ENCODE measurements around the gene CELA2A. TPM values are rescaled to one million over a fixed set of nuclear protein-coding genes. Genes with fewer than 3 reads are reported as not detected.

The CELA2A gene
- total RNA-seq, 1 experiment from 2014 or later = not detected

GRCh38 chr1:15441247-15441646, 15.3 kb upstream of the CELA2A start:
- intact Hi-C loops (cut with micrococcal nuclease; ENCODE audit: unreplicated experiment) = no loop called here
- POLR2A ChIA-PET (ENCODE audit: low non-redundant PET) = no interaction called here
- H3K36me3 ChIP-seq (ENCODE audit: insufficient read depth, low read length, poor library complexity, severe bottlenecking) = no peaks in the 10 kb centered on the region
- no TSS peak for BruUV-seq (replicated peaks)
- no peaks in the 10 kb centered on the region for H3K4me1 ChIP-seq (ENCODE audit: insufficient read depth, low read length, poor library complexity, severe bottlenecking)
- no peaks in the 10 kb centered on the region for H3K9me3 ChIP-seq (ENCODE audit: low read depth, low read length, poor library complexity, severe bottlenecking)
- CTCF ChIA-PET = interaction anchor here (0.7 kb wide), 1 partner anchor 10 kb away, joined by 6 read pairs; no protein-coding TSS in a partner anchor
- TF ChIP-seq EZH2 (IDR thresholded peaks at IDR 0.05; ENCODE audit: borderline replicate concordance, low read depth, low read length, poor library complexity, severe bottlenecking) (no peak), CTCF (conservative IDR thresholded peaks at IDR 0.05; ENCODE audit: low read depth, low read length) (no peak)
- H3K27me3 ChIP-seq (replicated peaks; ENCODE audit: insufficient read depth, low read depth, low read length, poor library complexity) = no peaks in the 10 kb centered on the region
- no peak overlapping the region for H3K4me3 ChIP-seq (ENCODE audit: low read depth, low read length, poor library complexity, severe bottlenecking)
- no peak for DNase-seq (ENCODE audit: low spot score)
- no peak overlapping the region for H3K27ac ChIP-seq (ENCODE audit: low read depth, low read length, poor library complexity, severe bottlenecking)

- DNase-seq (ENCODE audit: low spot score) = no peak
- BruUV-seq (replicated peaks) = no TSS peak
- H3K27me3 ChIP-seq (replicated peaks; ENCODE audit: insufficient read depth, low read depth, low read length, poor library complexity) = no peaks in the 10 kb centered on the region
- no peak overlapping the region for H3K27ac ChIP-seq (ENCODE audit: low read depth, low read length, poor library complexity, severe bottlenecking)
- TF ChIP-seq CTCF (conservative IDR thresholded peaks at IDR 0.05; ENCODE audit: low read depth, low read length) (no peak), EZH2 (IDR thresholded peaks at IDR 0.05; ENCODE audit: borderline replicate concordance, low read depth, low read length, poor library complexity, severe bottlenecking) (no peak)
- CTCF ChIA-PET = interaction anchor here (0.6 kb wide), 1 partner anchor 250 kb away, joined by 3 read pairs; no protein-coding TSS in a partner anchor
- POLR2A ChIA-PET (ENCODE audit: low non-redundant PET) = no interaction called here
- H3K9me3 ChIP-seq (ENCODE audit: low read depth, low read length, poor library complexity, severe bottlenecking) = no peaks in the 10 kb centered on the region
- no peak overlapping the region for H3K4me3 ChIP-seq (ENCODE audit: low read depth, low read length, poor library complexity, severe bottlenecking)
- H3K36me3 ChIP-seq (ENCODE audit: insufficient read depth, low read length, poor library complexity, severe bottlenecking) = no peaks in the 10 kb centered on the region
- H3K4me1 ChIP-seq (ENCODE audit: insufficient read depth, low read length, poor library complexity, severe bottlenecking) = no peaks in the 10 kb centered on the region
- intact Hi-C loops (cut with micrococcal nuclease; ENCODE audit: unreplicated experiment) = no loop called here
These were observed 14.4 kb upstream of the CELA2A start for GRCh38 chr1:15442119-15442518.

DNA sequence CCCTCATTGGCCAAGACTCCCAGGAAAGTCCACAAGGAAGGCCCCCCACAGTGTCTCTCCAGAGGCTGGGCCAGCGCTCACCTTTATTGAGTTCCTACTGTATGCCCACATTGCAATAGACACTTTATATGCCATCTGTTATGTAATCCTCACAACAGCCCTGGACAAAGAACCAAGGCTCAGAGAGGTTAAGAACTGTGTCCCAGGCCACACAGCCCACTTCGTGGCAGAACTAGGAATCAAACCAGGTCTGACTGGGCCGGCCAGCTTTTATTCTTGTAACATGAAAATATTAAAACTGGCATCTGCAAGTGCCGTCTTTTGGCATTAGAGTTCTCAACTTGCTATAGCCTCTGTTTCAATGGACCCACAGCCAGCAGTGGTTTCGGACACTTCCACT, 13.8 kb upstream of the CELA2A start:
- Histone ChIP-seq H3K4me1 (ENCODE audit: insufficient read depth, low read length, poor library complexity, severe bottlenecking) (no peaks in the 10 kb centered on the region), H3K27me3 (replicated peaks; ENCODE audit: insufficient read depth, low read depth, low read length, poor library complexity) (no peaks in the 10 kb centered on the region), H3K36me3 (ENCODE audit: insufficient read depth, low read length, poor library complexity, severe bottlenecking) (no peaks in the 10 kb centered on the region), H3K9me3 (ENCODE audit: low read depth, low read length, poor library complexity, severe bottlenecking) (no peaks in the 10 kb centered on the region), H3K27ac (ENCODE audit: low read depth, low read length, poor library complexity, severe bottlenecking) (no peak overlapping the region), H3K4me3 (ENCODE audit: low read depth, low read length, poor library complexity, severe bottlenecking) (no peak overlapping the region)
- ChIA-PET POLR2A (ENCODE audit: low non-redundant PET) (interaction anchor here (0.7 kb wide), 1 partner anchor 112 kb away, joined by 6 read pairs; no protein-coding TSS in a partner anchor), CTCF (no interaction called here)
- no peak for TF ChIP-seq CTCF (conservative IDR thresholded peaks at IDR 0.05; ENCODE audit: low read depth, low read length)
- no peak for TF ChIP-seq EZH2 (IDR thresholded peaks at IDR 0.05; ENCODE audit: borderline replicate concordance, low read depth, low read length, poor library complexity, severe bottlenecking)
- no TSS peak for BruUV-seq (replicated peaks)
- no peak for DNase-seq (ENCODE audit: low spot score)
- intact Hi-C loops (cut with micrococcal nuclease; ENCODE audit: unreplicated experiment) = no loop called here

All from A673 (cell line).